Ovary (tissue), 3 donors: ENCODE data around the gene KIF16B.

Experiments used
- CTCF ChIP-seq, 3 donors: fragments of 450-650 bp in 2 of 3; fragments of 200-600 bp in 1 of 3; IDR thresholded peaks; one replicate each; pipeline versions ENCODE4 v1.5.1 to v1.8.0; 2016 to 2022; ENCODE audit warnings: antibody characterized with exemption in 3 of 3, mild to moderate bottlenecking in 1 of 3
- POLR2A ChIP-seq: fragments of 450-650 bp; IDR thresholded peaks from one replicate; pipeline ENCODE4 v1.6.1; 2017; ENCODE audit warnings: antibody characterized with exemption, mild to moderate bottlenecking, moderate library complexity
- donor health status: DM: no; HTN: no; CAD: no.

DNA sequence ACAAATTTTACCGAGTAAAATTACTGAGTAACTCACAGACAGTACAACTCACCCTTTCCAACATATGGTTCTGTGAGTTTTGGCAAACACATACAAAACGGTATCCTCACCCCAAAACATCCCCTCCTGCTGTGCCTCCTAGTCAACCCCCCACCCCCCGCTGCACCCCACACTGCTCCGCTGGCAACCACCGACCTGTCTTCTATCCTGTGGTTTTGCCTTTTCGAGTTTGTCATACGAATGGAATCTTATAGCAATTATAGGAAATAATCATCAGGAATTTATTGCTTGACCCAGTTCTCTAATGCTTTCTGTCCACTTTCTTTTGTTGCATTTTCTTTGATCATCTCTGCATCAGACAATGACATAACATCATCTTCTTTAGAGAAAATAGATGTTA is 312.3 kb downstream of the KIF16B start:
- no peak for TF ChIP-seq CTCF (IDR thresholded peaks at IDR 0.05)
- TF ChIP-seq POLR2A = no peak
